HEK293T (cell line): ENCODE data around the gene E4F1.

ENCODE experiments used
- CTCF ChIA-PET: fragments of 350-600 bp; formaldehyde crosslinking; extraction: SDS; loops from one replicate; lab custom pipeline; 2021; ENCODE audit warnings: antibody characterized with exemption, inconsistent platforms; lab: Yijun Ruan, JAX
- POLR2A ChIA-PET: fragments of 350-600 bp; formaldehyde crosslinking; extraction: SDS; loops from one replicate; lab custom pipeline; 2020; ENCODE audit warnings: antibody characterized with exemption, inconsistent platforms; lab: Yijun Ruan, JAX
- DNase-seq: peaks from one replicate; pipeline ENCODE4 v3.0.0; 2012; ENCODE audit warnings: mixed read lengths; ENCODE audit errors: extremely low spot score
- ARNT ChIP-seq: fragments of 450-650 bp; IDR thresholded peaks from 2 replicates; pipeline ENCODE4 v1.6.1; 2017; ENCODE audit warnings: mild to moderate bottlenecking
- BHLHE40 ChIP-seq: fragments of 450-650 bp; IDR thresholded peaks from 2 replicates; pipeline ENCODE4 v1.6.1; 2016; ENCODE audit warnings: mild to moderate bottlenecking, moderate library complexity, borderline replicate concordance
- CTBP1 ChIP-seq: fragments of 450-650 bp; IDR thresholded peaks from 2 replicates; pipeline ENCODE4 v1.6.1; 2016; ENCODE audit warnings: borderline replicate concordance
- ELF4 ChIP-seq: fragments of 450-650 bp; IDR thresholded peaks from 2 replicates; pipeline ENCODE4 v1.6.1; 2017; ENCODE audit warnings: antibody characterized with exemption
- FOXA1 ChIP-seq: fragments of 450-650 bp; IDR thresholded peaks from 2 replicates; pipeline ENCODE4 v1.6.1; 2016; ENCODE audit warnings: mild to moderate bottlenecking
- FOXK2 ChIP-seq: fragments of 450-650 bp; IDR thresholded peaks from 2 replicates; pipeline ENCODE4 v1.6.1; 2016; ENCODE audit warnings: mild to moderate bottlenecking
- FOXM1 ChIP-seq: fragments of 450-650 bp; IDR thresholded peaks from 2 replicates; pipeline ENCODE4 v1.6.1; 2017; ENCODE audit warnings: mild to moderate bottlenecking, borderline replicate concordance
- HDGF ChIP-seq: fragments of 450-650 bp; IDR thresholded peaks from 2 replicates; pipeline ENCODE4 v1.6.1; 2017; ENCODE audit warnings: antibody characterized with exemption, borderline replicate concordance
- L3MBTL2 ChIP-seq: fragments of 450-650 bp; conservative IDR thresholded peaks from 2 replicates; pipeline ENCODE4 v1.6.1; 2016; ENCODE audit warnings: mild to moderate bottlenecking
- LEF1 ChIP-seq: fragments of 450-650 bp; IDR thresholded peaks from 2 replicates; pipeline ENCODE4 v1.6.1; 2017; ENCODE audit warnings: mild to moderate bottlenecking, borderline replicate concordance
- NFRKB ChIP-seq: fragments of 450-650 bp; IDR thresholded peaks from 2 replicates; pipeline ENCODE4 v1.6.1; 2016; ENCODE audit warnings: mild to moderate bottlenecking, moderate library complexity
- SP1 ChIP-seq: fragments of 450-650 bp; IDR thresholded peaks from 2 replicates; pipeline ENCODE4 v1.6.1; 2017
- SUZ12 ChIP-seq: fragments of 450-650 bp; IDR thresholded peaks from 2 replicates; pipeline ENCODE4 v1.6.1; 2016; ENCODE audit warnings: mild to moderate bottlenecking
- TARDBP ChIP-seq: fragments of 450-650 bp; IDR thresholded peaks from 2 replicates; pipeline ENCODE4 v1.6.1; 2016
- ZNF384 ChIP-seq: fragments of 450-650 bp; IDR thresholded peaks from 2 replicates; pipeline ENCODE4 v1.6.1; 2016
- TF ChIP-seq, protein P1 (sequence below): fragments of 450-650 bp; IDR thresholded peaks from 2 replicates; pipeline ENCODE4 v1.6.1; 2016

Gene E4F1

DNA sequence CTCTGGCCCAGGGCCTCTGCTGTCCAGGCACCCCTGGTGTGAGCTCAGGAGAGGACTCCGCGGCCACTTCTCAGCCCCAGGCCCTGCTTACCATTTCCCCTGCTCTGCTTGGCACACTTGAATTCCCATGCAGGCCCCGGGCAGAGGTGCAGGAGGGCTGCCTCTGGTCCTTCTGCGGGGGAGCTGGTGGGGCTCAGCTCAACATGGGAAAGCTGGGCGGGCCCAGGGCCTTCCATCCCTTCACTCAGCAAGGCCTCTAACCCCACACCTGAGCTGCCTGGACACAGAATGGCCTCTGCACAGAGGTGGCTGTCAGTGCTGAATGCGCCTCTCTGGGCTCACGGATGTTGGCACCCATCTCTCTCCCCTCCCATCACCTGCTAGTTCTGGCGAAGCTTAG lies 57.1 kb downstream of the E4F1 start:
- ChIA-PET POLR2A (interaction anchor here (2.1 kb wide), 1 partner anchor 11 kb away, joined by 7 read pairs; no protein-coding TSS in a partner anchor), CTCF (no interaction called here)
- TF ChIP-seq CTBP1, result no peak
- no peak for TF ChIP-seq LEF1
- TF ChIP-seq ARNT, result no peak
- TF ChIP-seq HDGF, result no peak
- TF ChIP-seq SP1, result no peak
- no peak for TF ChIP-seq ZNF384
- no peak for TF ChIP-seq BHLHE40
- DNase-seq, result no peak

DNA sequence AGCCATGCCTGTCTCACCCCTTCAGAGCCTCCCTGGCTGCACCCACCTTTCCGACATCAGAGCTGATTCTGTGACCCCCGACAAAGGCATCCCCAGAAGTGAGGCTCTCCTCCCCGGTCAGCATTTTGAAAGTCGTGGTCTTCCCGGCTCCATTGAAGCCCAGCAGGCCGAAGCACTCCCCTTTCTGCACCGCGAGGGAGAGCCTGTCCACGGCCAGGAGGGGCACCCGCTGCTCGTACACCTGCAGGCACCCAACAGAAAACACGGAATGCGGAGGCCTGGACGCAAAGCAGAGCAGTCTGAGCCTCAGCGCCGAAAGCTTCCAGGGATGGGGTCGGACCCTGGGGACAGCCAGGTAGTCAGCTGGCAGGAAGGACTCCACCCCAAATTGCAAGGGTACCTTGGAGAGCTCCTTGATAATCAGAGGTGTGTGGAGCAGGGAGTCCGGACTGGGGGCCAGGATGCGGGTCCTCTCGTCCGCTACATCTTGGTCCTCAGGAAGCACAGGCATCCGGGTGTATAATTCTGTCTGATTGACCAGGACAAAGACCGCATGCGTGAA lies 57.7 kb downstream of the E4F1 start:
- DNase-seq, result no peak
- ChIA-PET CTCF (no interaction called here), POLR2A (interaction anchor here (2.1 kb wide), 1 partner anchor 12 kb away, joined by 7 read pairs; no protein-coding TSS in a partner anchor)
- TF ChIP-seq ZNF384 (no peak), LEF1 (no peak), L3MBTL2 (no peak), ELF4 (no peak), CTBP1 (no peak), FOXM1 (no peak), ARNT (no peak), SUZ12 (no peak), SP1 (no peak), NFRKB (no peak), BHLHE40 (no peak), FOXK2 (no peak), HDGF (no peak), FOXA1 (no peak)
- TF ChIP-seq, protein P1, sequence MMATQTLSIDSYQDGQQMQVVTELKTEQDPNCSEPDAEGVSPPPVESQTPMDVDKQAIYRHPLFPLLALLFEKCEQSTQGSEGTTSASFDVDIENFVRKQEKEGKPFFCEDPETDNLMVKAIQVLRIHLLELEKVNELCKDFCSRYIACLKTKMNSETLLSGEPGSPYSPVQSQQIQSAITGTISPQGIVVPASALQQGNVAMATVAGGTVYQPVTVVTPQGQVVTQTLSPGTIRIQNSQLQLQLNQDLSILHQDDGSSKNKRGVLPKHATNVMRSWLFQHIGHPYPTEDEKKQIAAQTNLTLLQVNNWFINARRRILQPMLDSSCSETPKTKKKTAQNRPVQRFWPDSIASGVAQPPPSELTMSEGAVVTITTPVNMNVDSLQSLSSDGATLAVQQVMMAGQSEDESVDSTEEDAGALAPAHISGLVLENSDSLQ, result no peak

DNA sequence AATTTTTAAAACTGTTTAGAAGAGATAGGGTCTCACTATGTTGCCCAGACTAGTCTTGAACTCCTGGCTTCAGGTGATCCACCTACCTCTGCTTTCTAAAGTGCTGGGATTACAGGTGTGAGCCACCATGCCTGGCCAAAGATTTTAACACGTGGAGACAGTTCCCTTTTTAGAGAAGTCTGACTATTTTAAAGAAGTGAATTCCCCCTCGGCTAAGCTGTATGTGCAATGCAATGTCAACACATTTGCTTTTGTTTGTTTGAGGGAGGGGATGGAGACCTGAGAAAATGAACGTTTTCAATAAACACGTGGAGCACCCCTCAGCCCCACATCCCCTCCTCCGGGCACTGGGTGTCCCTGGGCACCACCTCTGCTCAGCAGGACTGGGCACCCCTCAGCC lies 58.9 kb downstream of the E4F1 start:
- TF ChIP-seq ARNT (no peak), ELF4 (no peak), FOXK2 (no peak), TARDBP (no peak), NFRKB (no peak), FOXM1 (no peak), SUZ12 (no peak), CTBP1 (no peak), BHLHE40 (no peak), LEF1 (no peak), HDGF (no peak)
- ChIA-PET CTCF (no interaction called here), POLR2A (interaction anchor here (2.1 kb wide), 1 partner anchor 13 kb away, joined by 7 read pairs; no protein-coding TSS in a partner anchor)
- DNase-seq, result no peak

DNA sequence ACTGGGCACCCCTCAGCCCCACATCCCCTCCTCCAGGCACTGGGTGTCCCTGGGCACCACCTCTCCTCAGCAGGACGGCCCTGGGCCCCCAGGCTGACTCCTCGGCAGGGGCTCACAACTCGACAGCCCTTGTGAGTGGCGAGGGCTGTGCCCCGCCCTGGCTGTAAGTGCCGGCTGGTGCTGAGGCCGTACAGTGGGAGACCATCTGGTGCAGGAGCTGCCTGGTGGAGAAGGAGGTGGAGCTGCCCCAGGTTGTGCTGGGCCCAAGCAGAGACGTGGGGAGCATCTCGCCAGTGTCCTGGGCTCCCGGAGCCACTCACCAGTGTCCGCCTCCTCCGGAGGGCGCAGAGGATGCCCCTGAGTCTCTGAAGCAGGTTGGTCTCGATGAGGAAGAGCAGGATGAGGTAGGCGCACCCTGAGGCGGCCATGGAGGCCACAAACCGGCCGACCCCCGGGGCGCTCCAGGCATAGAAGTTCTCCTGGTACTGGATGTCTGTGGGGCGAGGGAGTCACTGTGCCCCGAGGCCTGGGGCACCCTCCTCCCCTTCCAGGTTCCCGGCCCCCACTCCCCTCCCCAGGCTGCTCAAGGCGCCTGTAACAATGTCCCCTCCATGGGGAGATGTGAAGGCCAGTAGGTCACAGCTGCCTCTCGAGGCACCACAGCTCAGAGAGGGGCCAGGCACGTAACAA lies 59.6 kb downstream of the E4F1 start:
- POLR2A ChIA-PET, result no interaction called here
- no peak for DNase-seq
- TF ChIP-seq FOXM1 (no peak), LEF1 (no peak), HDGF (no peak), ELF4 (no peak), L3MBTL2 (no peak), CTBP1 (no peak)
- TF ChIP-seq, protein P1, result no peak
- CTCF ChIA-PET, result no interaction called here

DNA sequence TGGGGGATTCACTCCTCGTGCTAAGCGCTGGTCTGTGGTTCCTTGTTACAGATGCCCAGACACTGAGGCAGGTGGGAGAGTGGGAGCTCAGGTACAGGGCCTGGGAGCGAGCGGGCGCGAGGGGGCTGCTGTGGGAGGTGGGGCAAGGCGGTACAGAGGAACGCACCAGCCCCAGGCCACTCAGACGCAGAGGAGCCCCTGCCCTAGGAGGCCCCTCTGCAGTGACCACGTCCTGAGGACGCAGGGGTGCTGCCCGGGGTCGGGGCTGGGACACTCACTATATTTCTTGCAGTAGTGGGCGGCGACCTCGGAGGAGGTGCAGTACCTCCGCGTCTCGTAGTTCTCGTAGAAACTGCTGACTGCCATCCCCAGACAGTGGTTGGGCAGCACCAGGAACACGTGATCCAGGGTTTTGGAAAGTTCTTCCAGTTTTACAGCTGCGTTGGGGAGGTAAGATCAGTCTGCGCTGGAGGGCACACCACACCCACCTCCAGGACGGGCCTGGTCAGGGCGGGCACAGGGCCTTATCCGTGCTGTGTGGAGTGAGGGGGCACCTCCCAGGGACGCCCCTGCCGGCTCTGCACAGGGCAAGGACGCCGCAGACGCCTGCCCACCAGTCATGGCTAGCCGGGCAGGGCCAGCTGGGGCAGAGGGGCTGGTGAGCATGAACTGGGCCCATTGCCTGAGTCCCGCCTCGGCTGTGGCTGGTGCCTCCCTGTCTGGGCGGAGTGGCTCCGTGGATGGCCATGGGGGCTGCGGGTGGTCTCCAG lies 60.8 kb downstream of the E4F1 start:
- ChIA-PET POLR2A (no interaction called here), CTCF (no interaction called here)
- no peak for DNase-seq
- TF ChIP-seq CTBP1 (no peak), FOXM1 (no peak), FOXK2 (no peak), FOXA1 (no peak), LEF1 (no peak), ELF4 (no peak)
- TF ChIP-seq, protein P1, result no peak
